ENCODE measurements around the gene GFOD1. TPM values are rescaled to one million over a fixed set of nuclear protein-coding genes. Genes with fewer than 3 reads are reported as not detected.

GFOD1 gene
- total and polyA plus RNA-seq, 10 of the 15 experiments (the other 5 are each of a cell fraction or from before 2014, with no cell fraction given) = 6.5 to 41.4 (median 16.0) TPM

- TF ChIP-seq, protein P1, sequence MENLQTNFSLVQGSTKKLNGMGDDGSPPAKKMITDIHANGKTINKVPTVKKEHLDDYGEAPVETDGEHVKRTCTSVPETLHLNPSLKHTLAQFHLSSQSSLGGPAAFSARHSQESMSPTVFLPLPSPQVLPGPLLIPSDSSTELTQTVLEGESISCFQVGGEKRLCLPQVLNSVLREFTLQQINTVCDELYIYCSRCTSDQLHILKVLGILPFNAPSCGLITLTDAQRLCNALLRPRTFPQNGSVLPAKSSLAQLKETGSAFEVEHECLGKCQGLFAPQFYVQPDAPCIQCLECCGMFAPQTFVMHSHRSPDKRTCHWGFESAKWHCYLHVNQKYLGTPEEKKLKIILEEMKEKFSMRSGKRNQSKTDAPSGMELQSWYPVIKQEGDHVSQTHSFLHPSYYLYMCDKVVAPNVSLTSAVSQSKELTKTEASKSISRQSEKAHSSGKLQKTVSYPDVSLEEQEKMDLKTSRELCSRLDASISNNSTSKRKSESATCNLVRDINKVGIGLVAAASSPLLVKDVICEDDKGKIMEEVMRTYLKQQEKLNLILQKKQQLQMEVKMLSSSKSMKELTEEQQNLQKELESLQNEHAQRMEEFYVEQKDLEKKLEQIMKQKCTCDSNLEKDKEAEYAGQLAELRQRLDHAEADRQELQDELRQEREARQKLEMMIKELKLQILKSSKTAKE (IDR thresholded peaks at IDR 0.05; ENCODE audit: low read depth, poor library complexity, severe bottlenecking) = peak; percentile 69
- TF ChIP-seq FOXK2 (IDR thresholded peaks at IDR 0.05) (no peak), SIX5 (IDR thresholded peaks at IDR 0.05; ENCODE audit: low read depth, low read length, severe bottlenecking) (no peak), TAF1 (IDR thresholded peaks at IDR 0.05; ENCODE audit: borderline replicate concordance, low read depth, low read length) (0 out of 2 replicates have a peak, but pooled peaks have one; percentile 23), STAT3 (IDR thresholded peaks at IDR 0.05; ENCODE audit: low read depth, low read length) (no peak; the same call in 1 of the 2 replicates), MTA3 (IDR thresholded peaks at IDR 0.05; ENCODE audit: borderline replicate concordance, low read length) (peak; percentile 66; the same call in 1 of the 2 replicates), ZNF622 (IDR thresholded peaks at IDR 0.05) (no peak), RAD21 (IDR thresholded peaks at IDR 0.05; ENCODE audit: insufficient read depth, low read depth, low read length) (peak; percentile 25; the same call in 1 of the 2 replicates), TCF3 (IDR thresholded peaks at IDR 0.05; ENCODE audit: borderline replicate concordance, insufficient read depth, low read depth, low read length) (peak; percentile 44; the same call in 1 of the 2 replicates), HCFC1 (IDR thresholded peaks at IDR 0.05; ENCODE audit: low read length) (no peak), FOXM1 (IDR thresholded peaks at IDR 0.05; ENCODE audit: low read depth, low read length) (peak; percentile 91), SMARCA5 (IDR thresholded peaks at IDR 0.05) (no peak), ZBTB33 (IDR thresholded peaks at IDR 0.05) (no peak), GATAD2B (conservative IDR thresholded peaks at IDR 0.05; ENCODE audit: low read depth) (no peak), BCL11A (IDR thresholded peaks at IDR 0.05; ENCODE audit: low read depth, low read length) (peak; percentile 64; the same call in 1 of the 2 replicates), KDM1A (IDR thresholded peaks at IDR 0.05; ENCODE audit: borderline replicate concordance) (no peak), MEF2A (IDR thresholded peaks at IDR 0.05; ENCODE audit: insufficient read depth, low read depth, low read length) (peak; percentile 80), NR2C2 (IDR thresholded peaks at IDR 0.05; ENCODE audit: borderline replicate concordance, control insufficient read depth, insufficient read length, low read depth) (no peak), JUNB (IDR thresholded peaks at IDR 0.05) (peak; percentile 50), TCF12 (IDR thresholded peaks at IDR 0.05; ENCODE audit: low read depth, low read length) (peak; percentile 71), BRCA1 (IDR thresholded peaks at IDR 0.05; ENCODE audit: low read depth, low read length) (no peak), SP1 (IDR thresholded peaks at IDR 0.05; ENCODE audit: low read depth, low read length) (peak; percentile 32), GABPA (IDR thresholded peaks at IDR 0.05; ENCODE audit: low read depth) (peak; percentile 55; the same call in 1 of the 2 replicates), SREBF2 (IDR thresholded peaks at IDR 0.05; ENCODE audit: low read length) (no peak), NFIC (IDR thresholded peaks at IDR 0.05; ENCODE audit: low read depth, low read length) (peak; percentile 88), KAT2A (conservative IDR thresholded peaks at IDR 0.05; ENCODE audit: control insufficient read depth, low read depth, low read length) (no peak), RFX5 (IDR thresholded peaks at IDR 0.05; ENCODE audit: low read depth, low read length) (no peak)
- TF ChIP-seq, protein P2, sequence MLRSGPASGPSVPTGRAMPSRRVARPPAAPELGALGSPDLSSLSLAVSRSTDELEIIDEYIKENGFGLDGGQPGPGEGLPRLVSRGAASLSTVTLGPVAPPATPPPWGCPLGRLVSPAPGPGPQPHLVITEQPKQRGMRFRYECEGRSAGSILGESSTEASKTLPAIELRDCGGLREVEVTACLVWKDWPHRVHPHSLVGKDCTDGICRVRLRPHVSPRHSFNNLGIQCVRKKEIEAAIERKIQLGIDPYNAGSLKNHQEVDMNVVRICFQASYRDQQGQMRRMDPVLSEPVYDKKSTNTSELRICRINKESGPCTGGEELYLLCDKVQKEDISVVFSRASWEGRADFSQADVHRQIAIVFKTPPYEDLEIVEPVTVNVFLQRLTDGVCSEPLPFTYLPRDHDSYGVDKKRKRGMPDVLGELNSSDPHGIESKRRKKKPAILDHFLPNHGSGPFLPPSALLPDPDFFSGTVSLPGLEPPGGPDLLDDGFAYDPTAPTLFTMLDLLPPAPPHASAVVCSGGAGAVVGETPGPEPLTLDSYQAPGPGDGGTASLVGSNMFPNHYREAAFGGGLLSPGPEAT (IDR thresholded peaks at IDR 0.05; ENCODE audit: low read depth) = no peak
Observed at GRCh38 chr6:13355999-13356785, 131.2 kb downstream of the GFOD1 start (continued).

Measured in GM12878 (cell line).